MV-4-11 (cell line): Measurements from ENCODE around the gene SLC6A6.

Experiments
- DNase-seq: peaks from one replicate; lab custom pipeline; 2025; lab: John Stamatoyannopoulos, UW

SLC6A6 gene

DNA sequence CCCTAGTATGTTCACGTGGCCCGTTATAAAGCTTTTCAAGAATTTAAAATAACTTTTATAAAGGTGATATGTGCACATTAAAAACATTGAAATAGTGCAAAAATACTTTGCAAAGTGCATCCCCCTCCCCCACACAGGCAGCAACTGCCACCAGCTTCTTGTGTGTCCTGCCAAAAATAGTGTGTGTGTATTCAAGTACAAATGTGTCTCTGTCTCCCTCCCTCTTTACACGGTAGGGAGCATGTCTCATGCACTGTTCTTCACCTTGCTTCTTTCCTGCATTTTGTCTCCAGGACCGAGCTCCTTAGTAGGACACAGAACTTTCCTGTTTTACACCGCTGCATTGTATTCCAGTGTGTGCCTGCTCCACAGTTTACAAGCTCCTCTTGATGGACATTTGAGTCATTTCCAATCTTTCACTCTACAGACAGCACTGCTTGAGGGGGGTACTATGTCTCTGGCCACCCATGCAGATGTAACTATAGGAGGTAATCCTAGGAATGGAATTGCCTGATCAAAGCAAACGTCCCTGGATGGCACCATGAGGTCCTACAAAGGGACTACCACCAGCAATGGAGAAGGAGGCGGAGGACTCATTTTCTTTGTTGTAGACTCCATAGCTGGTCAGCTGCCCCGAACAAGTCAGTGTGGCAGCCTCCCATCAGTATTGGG lies 52.4 kb downstream of the SLC6A6 start:
- no peak for DNase-seq

DNA sequence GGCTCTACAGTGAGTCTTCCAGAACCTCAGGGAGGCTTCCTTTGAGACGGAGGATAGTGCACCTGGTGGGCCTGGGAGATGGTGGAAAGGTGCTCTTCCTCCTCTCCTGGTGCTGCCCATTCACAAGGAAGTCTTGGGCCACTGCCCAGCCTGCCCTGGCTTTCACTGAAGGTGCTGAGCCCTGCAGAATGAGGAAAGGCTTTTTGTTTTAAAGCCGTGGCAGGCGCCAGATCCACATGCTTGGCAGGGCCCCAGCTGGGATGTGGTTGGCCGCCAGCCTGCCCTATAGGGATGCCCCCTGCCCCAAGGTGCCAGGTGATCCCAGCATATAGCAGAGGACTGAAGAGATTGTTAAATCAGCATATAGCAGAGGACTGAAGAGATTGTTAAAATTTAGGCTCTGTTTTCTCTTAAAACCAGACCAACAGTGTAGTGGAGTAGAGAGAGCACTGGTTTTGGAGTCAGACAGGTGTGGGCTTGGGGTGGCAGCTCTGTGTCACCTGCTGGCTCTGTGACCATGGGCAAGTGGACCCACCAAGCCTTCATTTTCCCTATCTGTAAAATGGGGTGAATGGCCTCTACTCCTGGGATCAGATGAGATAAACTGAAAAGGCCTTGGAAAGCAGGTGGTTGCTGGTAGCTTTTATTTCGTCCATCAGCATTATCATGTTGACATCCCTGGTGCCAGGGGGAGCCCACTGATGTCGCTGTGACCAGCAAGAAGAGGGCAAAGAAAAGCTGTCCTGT lies 53.3 kb downstream of the SLC6A6 start:
- no peak for DNase-seq

DNA sequence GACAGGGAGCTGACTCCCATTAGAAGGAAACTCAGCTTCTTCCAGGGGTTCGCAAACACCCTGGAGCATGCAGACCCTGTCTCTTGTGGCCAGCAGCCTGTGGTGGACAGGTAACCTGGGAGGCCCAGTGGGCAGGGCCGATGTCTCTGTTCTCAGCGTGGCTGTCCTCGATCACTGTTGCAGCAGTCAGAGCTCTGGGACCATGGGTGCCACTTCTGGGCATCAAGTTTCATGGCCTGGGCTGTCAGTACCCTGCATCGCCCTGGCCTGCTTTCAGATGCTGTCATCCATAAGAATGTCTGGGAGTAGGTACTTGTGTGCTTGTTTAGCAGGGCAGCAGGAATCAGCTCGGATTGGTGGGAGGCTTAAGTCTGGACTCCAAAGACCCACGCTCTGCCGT lies 54.4 kb downstream of the SLC6A6 start:
- DNase-seq = no peak

DNA sequence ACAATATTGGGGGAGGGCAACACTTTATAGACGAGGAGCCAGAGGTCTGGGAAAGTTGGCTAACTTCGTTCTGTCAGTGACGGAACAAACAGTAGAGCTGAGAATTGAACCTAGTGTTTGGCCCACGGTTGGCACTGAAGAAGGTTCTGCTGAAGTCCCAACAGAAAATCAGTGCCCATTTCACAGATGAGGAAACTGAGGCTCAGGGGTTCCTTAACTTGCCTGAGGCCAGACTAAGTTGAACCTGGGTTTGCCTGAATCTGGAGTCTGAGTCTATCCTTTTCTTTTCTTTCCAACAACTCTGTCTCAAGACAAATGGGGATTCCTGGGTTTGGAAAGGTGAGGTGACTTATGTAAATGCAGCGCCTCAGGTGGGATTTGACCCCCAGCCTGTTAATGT lies 55.1 kb downstream of the SLC6A6 start:
- no peak for DNase-seq

DNA sequence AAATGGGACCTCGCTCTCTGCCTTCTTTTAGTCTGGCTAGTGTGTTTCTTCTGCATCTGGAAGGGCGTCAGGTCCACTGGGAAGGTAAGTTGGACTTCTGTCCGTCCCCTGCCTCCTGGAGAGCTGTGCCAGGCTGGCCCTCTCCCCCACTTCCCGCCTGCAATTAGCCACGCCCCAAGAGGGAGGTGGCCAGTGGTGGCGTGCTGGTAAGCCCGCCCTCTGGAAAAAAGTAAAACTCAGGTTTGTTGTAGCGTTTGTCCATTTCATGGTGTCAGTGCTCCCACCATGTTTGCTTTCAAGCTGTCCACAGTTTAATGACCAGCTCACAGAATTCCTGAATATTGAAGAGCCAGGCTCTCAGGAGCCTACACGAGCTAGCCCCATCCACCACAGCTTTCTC lies 55.6 kb downstream of the SLC6A6 start:
- no peak for DNase-seq

DNA sequence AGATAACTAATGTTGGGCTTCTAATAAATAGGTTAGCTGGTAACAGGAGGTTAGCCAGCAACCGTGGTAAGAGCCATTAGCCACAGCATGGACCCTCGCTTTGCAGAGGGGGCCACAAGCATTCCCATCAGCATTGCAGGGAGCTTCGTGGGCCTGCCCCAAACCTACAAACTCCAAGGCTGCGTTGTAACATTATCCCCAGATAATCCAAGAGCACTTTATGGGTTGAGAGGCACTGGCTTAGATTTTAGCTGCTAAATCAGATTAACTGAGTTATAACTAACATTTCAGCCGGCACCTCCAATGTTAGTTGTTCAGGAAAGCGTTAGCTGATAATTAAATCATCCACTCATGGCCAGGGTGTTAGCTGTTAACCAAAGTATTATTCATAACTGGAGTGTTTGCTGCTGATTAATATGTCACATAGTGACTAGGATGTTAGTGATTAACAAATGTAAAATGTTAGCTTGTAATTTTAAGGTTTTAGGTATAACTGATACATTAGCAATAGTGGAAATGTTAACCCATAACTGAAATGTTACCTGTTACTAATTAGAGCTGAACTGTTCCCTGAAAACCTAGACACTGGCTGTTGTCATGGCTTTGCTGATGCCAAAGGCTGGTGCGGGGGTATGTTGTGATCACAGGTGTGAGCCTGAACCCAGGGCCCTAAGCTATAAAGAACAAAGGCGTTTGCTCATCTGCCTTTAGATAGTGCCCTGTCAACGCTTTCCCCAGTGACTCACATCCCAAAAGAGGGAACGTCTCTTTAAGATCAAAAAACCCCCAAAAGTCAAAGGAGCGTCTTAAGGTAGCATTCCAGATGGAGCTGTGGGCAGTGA lies 56.2 kb downstream of the SLC6A6 start:
- DNase-seq = no peak

DNA sequence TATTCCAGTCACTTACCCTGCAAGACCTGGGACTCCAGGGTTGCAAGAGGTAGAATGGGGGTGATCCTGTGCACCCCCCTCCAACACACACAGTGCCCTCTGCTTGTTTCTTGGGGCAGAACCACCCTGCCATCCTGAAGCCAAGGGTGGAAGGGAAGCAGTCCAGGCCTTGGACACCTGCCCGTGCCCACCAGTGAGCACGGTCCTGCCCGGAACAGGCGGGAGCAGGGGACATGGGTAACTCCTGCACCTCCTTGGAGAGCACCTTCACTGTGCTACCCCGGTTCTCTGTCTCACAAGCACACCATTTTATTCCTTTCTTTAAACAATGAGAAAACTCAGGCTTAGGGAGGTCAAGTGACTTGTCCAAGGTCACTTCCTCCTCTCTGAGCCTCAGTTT lies 57.0 kb downstream of the SLC6A6 start:
- no peak for DNase-seq

DNA sequence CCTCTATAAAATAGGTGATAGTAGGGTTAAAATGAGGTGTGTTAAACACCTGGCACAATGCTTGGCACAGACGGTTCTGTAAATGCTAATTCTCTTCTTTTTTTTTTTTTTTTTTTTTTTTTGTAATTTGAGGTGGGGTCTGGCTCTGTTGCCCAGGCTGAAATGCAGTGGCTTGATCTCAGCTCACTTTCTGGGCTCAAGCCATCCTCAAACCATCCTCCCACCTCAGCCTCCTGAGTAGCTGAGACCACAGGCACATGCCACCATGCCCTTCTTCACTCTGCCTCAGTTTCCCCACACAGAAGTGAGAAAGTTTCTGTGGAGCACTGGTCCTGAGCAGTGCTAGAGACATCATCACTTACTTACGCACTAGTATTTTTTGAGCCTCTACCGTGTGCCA lies 57.4 kb downstream of the SLC6A6 start:
- no peak for DNase-seq

DNA sequence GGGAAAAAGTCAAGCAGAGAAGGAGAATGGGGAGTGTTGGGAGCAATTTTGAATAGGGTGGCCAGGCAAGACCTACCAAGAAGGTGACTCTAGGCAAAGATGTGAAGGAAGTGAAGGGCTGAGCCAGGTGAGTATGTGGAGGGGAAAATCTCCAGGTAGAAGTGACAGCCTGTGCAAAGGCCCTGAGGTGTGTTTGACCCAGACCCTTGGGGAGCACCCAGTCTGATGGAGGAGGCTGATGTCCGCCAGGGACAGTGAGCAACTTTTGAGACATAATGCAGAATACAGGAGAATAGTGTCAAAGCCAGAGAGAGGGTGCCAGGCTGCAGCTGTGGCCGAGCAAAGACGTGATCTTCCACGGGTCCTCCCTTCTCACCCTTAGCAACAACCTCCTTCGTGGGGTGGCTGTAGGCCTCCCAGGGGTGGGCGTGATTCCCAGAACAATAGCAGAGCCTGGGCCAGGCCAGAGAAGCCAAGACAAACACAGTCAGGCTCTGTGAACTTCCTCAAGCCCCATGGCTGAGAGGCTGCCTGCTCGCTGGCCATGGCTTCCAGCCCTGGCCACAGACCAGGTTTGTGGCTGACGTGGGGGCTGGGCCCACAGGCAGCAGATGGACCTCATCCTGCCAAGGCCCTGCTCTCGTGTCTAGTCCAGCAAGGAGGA lies 58.1 kb downstream of the SLC6A6 start:
- DNase-seq = no peak

DNA sequence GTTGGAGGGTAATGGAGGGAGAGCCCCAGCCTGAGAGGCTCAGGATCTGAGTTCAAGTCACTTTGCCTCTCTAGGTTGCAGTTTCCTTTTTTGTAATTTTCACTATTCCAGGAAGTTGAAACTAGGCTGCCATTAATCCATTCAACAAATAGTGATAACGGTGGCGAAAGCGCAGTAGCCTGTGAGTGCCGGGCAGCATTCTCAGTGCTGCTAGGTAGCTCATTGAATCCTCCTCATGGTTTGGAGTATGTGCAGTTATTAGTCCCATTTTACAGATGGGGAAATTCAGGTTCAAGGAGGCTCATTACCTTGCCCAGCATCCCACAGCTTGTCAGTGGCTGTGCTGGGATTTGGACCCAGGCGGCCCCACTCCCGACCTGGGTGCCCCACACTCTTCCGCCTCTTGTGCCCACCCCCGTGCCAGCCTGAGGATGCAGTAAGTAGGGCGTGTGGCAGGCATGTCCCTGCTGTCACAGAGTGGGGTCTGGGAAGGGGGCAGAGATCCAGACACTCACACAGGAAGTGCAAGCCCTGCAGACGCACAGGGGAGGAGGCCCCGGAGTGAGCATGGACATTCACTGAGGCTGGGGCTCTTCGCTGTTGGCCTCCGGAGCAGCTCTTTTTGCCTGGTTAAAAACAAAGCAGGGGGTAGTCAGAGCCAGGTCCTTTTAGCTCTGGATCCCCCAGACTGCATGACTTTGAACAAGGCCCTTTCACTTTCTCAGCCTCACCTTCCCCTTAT lies 58.8 kb downstream of the SLC6A6 start:
- DNase-seq = no peak

DNA sequence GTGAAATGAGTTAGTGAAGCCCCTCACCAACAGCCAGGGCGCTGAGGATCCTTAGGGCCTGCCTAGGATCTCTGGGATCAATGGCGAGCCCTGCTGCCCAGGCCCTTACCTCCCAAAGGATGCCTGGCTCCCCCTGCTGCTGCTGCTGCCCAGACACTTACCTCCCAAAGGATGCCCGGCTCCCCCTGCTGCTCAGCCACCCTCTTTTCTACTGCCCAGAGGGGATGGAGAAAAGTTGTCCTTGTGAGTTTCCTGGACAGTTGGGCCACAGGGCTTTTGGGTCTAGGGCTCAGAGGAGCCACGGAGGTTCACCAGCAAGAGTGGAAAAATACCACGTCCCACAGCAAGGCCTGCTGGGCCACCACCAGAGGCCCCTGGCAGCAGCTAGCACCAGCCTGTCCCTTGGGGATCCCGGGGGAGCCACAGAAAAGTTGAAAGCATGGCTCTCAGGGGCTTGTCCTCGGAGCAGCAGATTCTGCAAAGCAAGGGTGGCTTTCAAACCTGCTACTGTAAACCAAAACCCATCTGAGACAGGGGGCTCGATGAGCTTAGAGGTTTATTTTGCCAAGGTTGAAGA lies 59.4 kb downstream of the SLC6A6 start:
- DNase-seq = peak; percentile 27

DNA sequence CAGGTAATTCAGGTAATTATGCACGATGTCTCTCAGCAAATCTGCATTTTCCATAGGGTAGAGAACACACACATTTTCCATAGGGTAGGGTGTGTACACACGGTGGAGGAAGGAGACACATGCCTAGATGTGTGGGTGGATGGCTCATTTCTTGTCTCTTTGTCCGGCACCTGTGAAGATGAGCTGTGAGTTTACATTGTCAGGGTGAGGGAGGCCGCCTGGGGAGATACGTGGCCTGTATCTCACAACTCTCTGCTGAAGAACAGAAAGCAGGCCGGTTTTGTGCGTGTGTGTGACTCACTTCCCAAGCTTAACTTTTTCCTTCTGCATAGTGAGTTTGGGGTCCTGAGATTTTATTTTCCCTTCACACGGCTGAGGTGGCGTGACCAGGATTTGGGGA lies 60.3 kb downstream of the SLC6A6 start:
- no peak for DNase-seq

DNA sequence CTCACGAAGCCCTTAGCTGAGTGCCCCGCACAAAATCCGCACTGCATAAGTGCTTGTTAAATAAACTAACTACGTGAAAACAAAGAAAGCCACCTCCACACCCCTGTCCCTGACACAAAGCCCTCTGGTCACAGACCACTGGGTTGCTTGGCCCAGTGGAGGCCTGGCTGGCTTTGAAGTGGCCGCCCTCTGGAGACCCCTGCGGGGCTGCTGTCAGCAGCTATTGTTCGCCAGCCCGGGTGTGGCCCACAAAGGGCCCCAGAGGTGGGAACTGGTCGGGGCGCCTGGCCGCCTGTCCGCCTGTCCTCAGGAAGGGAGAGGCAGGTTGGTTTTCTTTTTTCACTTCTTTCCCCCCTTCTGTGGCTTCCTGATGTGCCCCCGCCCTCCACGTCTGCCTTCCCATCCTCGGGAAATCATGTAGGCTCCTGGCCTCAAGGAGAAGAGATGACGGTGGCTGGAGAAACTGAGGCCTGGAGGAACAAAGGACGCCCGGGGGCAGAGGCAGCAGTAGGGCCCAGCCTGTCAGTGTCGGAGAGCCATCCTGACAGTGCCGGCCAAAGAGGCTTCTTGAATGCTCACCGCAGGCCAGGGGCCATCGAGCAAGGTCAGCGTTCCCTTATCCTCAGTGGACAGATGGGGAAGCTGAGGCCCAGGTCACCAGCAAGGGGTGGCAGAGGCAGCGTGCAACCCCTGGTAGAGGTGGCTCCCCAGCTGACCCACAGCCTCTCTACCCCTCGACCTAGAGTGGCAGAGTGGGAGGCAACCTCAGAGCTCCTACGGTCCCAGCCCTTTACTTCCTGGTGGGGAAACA lies 61.1 kb downstream of the SLC6A6 start:
- DNase-seq = no peak

DNA sequence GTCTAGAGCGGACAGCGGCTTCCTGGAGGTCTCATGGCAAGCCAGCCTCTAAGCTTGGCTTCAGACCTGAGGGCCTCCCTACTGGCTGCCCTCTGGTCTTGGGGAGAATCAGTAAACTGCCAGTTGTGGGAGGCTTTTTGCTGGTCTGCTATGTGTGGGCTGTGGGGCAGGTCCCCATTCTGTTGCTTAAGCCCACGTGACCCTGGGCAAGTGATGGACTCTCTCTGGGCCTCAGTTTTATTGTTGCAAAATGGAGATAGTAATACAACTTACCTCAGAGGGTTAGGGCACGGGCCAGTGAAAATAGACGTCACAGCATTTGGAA lies 61.7 kb downstream of the SLC6A6 start:
- no peak for DNase-seq

DNA sequence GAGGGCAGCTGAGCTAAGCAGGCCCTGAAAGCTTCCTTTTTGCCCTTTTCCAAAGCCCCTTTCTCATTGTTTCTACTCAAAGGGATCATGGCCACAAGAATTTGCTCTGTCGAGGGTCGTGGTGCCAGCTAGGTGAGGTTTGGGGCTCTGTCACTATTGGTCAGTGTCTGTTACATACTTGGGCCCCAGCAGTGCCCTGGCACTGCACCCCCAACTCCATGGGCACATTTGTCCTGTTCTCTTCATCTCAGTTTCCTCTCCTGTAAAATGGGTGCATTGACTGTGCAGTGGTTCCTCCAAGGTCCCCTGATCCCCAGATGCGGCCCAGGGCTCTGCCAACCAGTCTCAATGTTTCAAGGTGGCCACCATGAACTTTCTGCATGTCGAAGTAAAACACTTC lies 62.1 kb downstream of the SLC6A6 start:
- DNase-seq = no peak

DNA sequence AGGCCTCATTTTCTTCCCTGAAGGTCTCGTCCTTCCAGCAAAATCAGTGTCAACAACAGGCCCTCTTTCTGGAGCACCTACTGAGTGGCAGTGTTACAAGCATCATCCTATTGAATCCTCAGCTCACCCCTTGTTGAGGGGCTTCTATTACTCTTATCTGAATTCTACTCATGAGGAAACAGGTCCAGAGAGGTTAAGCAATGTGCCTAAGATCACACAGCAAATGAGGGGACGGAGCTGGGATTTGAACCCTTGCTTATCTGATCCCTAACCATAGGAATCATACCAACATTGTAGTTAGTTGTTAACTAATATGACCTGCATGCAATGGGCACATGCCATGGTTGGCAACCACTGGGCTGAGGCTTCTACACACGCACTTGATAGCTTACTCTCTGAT lies 63.0 kb downstream of the SLC6A6 start:
- DNase-seq = no peak

DNA sequence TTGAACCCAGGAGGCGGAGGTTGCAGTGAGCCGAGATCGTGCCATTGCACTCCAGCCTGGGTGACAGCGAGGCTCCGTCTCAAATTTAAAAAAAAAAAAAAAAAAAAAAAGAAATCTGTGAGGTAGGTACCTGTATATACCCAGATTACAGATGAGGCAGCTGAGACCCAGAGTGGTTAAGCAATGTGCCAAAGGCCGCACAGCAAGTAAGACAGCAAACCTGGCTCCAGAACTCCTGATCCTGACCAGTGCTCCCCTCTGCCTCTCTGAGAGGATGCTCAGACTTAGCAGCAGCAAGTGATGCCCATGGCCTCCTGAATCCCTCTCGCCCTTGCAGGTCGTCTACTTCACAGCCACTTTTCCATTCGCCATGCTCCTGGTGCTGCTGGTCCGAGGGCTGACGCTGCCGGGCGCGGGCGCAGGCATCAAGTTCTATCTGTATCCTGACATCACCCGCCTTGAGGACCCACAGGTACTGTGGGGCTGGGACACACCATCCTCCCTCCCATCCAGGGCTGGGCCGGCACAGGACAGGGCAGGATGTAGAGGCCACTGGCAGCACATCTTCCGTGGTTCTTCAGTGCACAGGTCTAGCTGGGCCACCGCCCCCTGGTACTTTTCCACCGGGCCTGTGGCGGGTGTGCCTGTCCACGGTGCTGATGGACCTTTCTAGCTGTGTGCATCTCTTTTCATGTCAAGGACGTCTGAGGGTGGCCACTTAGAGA lies 63.9 kb downstream of the SLC6A6 start:
- DNase-seq = no peak

DNA sequence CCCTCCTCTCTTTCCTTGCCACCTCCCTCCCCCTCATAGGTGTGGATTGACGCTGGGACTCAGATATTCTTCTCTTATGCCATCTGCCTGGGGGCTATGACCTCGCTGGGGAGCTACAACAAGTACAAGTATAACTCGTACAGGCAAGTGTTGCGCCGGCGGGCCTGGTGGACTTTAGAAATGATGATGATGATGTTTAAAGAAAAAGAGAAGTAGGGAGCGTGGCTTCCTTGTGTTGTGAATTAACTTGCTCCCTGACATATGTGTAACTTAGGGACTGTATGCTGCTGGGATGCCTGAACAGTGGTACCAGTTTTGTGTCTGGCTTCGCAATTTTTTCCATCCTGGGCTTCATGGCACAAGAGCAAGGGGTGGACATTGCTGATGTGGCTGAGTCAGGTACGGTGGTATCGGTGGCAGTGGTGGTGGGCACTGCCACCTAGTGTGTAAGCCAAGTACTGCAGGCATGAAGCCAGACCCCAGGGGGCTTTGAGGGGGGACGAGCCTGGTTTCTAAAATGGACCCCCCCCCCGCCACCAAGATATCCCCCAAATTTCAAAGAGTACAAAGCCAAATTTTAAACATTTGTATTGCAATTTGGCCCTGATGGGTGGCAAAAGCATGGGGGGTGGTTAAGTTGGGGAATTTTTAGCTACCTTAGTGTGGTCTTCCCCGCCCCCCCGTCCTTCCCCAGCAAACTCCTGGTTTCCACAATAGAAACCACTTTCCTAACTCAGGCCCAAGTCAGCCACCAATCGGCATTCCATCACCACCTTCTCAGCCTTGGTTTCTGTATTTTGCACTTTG lies 65.6 kb downstream of the SLC6A6 start:
- DNase-seq = peak; percentile 50

DNA sequence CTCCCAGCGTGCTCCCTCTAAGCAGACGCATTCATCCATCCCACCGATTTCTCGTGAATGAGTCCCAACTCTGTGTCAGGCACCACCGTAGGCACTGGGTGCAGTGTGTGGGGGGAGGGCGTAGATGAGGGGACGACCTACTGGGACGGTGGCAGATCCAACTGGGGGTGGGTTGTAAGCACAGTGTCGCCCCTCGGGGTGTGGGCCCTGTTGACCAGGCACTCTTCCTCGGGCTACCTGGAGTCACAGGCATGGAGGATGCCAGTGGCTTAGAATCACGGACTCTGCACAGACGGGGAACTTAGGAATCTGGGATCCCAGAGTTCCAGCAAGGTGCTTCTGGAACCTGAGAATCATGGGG lies 66.2 kb downstream of the SLC6A6 start:
- no peak for DNase-seq
